K562 (cell line): ENCODE data around the gene SMAD7. TPM values are rescaled to one million over a fixed set of nuclear protein-coding genes. Genes with fewer than 3 reads are reported as not detected.

Experiments
- ATAC-seq: fragments of 200-7000 bp; cut with Tn5 transposase; 3 replicates; pipeline ENCODE4 v1.9.1; 2020; ENCODE audit warnings: moderate library complexity
- BruUV-seq: library from RNA; stranded (reverse); fragments of 400-500 nt; replicated peaks from 2 replicates; lab custom pipeline; 2021; lab: Mats Ljungman, UMichigan
- CTCF ChIA-PET: fragments of 300-600 bp; formaldehyde crosslinking; extraction: SDS; loops from one replicate; lab custom pipeline; 2021; ENCODE audit warnings: low intra/inter-chr PET ratio; lab: Yijun Ruan, JAX
- POLR2A ChIA-PET: fragments of 300-600, 350-650 bp; sonication (Branson Sonifier 250); formaldehyde crosslinking; extraction: SDS; loops from one replicate; lab custom pipeline; 2021; ENCODE audit warnings: antibody characterized with exemption, inconsistent platforms; lab: Yijun Ruan, JAX
- DNase-seq, 4 experiments: peaks; one replicate each; pipeline versions ENCODE4 v3.0.0 to v3.0.0-alpha.2; 2011 to 2018; ENCODE audit warnings: low spot score in 3 of 4, mixed read lengths in 3 of 4; ENCODE audit errors: extremely low read depth in 1 of 4
- FAIRE-seq: peaks from 2 replicates; lab custom pipeline; 2011; peaks lifted over from hg19 to GRCh38; lab: Jason Lieb, UNC
- H2AFZ ChIP-seq: 2 replicates; pipeline ENCODE4 v1.6.0; 2011; ENCODE audit warnings: low read depth, low read length, control low read depth, inconsistent platforms
- H3K27ac ChIP-seq: fragments of 200-600 bp; 3 replicates; pipeline ENCODE4 v1.8.0; 2011; ENCODE audit warnings: low read depth, mild to moderate bottlenecking, control low read depth, inconsistent platforms, low read length, moderate library complexity, mixed read lengths; ENCODE audit errors: extremely low read depth
- H3K27me3 ChIP-seq, 2 experiments: fragments of 300-600 bp in 1 of 2; 2 replicates in 1 of 2; 3 replicates in 1 of 2; pipeline versions ENCODE4 v1.6.0 to v1.8.0; 2011; ENCODE audit warnings: inconsistent platforms in 2 of 2, low read length in 2 of 2, mild to moderate bottlenecking in 1 of 2, mixed read lengths in 1 of 2, moderate library complexity in 1 of 2; ENCODE audit not compliant: control insufficient read depth in 2 of 2, insufficient read depth in 2 of 2
- H3K36me3 ChIP-seq: fragments of 300-600 bp; 3 replicates; pipeline ENCODE4 v1.8.0; 2011; ENCODE audit warnings: mild to moderate bottlenecking, low read length, inconsistent platforms; ENCODE audit not compliant: control insufficient read depth, insufficient read depth
- H3K4me1 ChIP-seq, 2 experiments: fragments of 200-600 bp in 1 of 2; replicated peaks in 1 of 2; 2 replicates in 1 of 2; 3 replicates in 1 of 2; pipeline versions ENCODE4 v1.5.1 to v1.8.0; 2011; ENCODE audit warnings: inconsistent platforms in 2 of 2, low read length in 2 of 2, mild to moderate bottlenecking in 1 of 2, mixed read lengths in 1 of 2, moderate library complexity in 1 of 2; ENCODE audit not compliant: control insufficient read depth in 2 of 2, insufficient read depth in 2 of 2
- H3K4me2 ChIP-seq: 2 replicates; pipeline ENCODE4 v1.6.1; 2011; ENCODE audit warnings: low read length, control low read depth, inconsistent platforms, mixed read lengths; ENCODE audit not compliant: insufficient read depth
- H3K4me3 ChIP-seq: fragments of 200-600 bp; sonication (generic), shearing (Covaris generic); 2 replicates; pipeline ENCODE4 v1.5.1; 2016; ENCODE audit warnings: control low read depth, inconsistent platforms
- H3K79me2 ChIP-seq: fragments of 200-600 bp; 3 replicates; pipeline ENCODE4 v1.8.0; 2011; ENCODE audit warnings: low read length, inconsistent platforms; ENCODE audit not compliant: control insufficient read depth, insufficient read depth
- H3K9ac ChIP-seq, 2 experiments: 2 replicates each; pipeline versions ENCODE4 v1.6.0 to v1.6.1; 2011; ENCODE audit warnings: low read depth in 2 of 2, low read length in 2 of 2, control low read depth in 1 of 2, inconsistent platforms in 1 of 2, mild to moderate bottlenecking in 1 of 2, mixed read lengths in 1 of 2; ENCODE audit not compliant: insufficient read depth in 1 of 2
- H3K9me1 ChIP-seq: one replicate; pipeline ENCODE4 v1.6.0; 2011; ENCODE audit warnings: inconsistent platforms, mild to moderate bottlenecking, low read length, moderate library complexity; ENCODE audit not compliant: control insufficient read depth, insufficient read depth
- H3K9me3 ChIP-seq: replicated peaks from 2 replicates; pipeline ENCODE4 v1.5.1; 2011; ENCODE audit warnings: low read depth, low read length, inconsistent platforms; ENCODE audit not compliant: control insufficient read depth, insufficient read depth
- H4K20me1 ChIP-seq: replicated peaks from 2 replicates; pipeline ENCODE4 v1.6.1; 2011; ENCODE audit warnings: low read length, inconsistent platforms, mixed read lengths; ENCODE audit not compliant: control insufficient read depth, insufficient read depth
- CEBPB ChIP-seq: fragments of 450-650 bp; IDR thresholded peaks from 2 replicates; pipeline ENCODE4 v1.6.1; 2016; ENCODE audit warnings: missing genetic modification characterization, missing compliant biosample characterization
- DMBX1 ChIP-seq: fragments of 250-450 bp; sonication (Bioruptor Pico); IDR thresholded peaks from 2 replicates; pipeline ENCODE4 v1.8.0; 2022; ENCODE audit warnings: inconsistent platforms, mild to moderate bottlenecking, moderate library complexity, borderline replicate concordance
- ELK1 ChIP-seq: sonication (generic); formaldehyde crosslinking; IDR thresholded peaks from 2 replicates; pipeline ENCODE4 v1.8.1; 2022; ENCODE audit warnings: missing genetic modification reagents
- HNRNPH1 ChIP-seq: fragments of 200-400 bp; formaldehyde crosslinking; optimal IDR thresholded peaks from 2 replicates; pipeline ENCODE3; 2017; ENCODE audit warnings: low read depth, mild to moderate bottlenecking, low read length, moderate library complexity
- NCOA2 ChIP-seq, 2 experiments: fragments of 450-650 bp; IDR thresholded peaks; 2 replicates each; pipeline ENCODE4 v1.6.1; 2018; ENCODE audit warnings: mild to moderate bottlenecking in 2 of 2, moderate library complexity in 1 of 2; ENCODE audit not compliant: partially characterized antibody in 2 of 2
- PBX2 ChIP-seq, 2 experiments: IDR thresholded peaks in 1 of 2; conservative IDR thresholded peaks in 1 of 2; 2 replicates each; pipeline ENCODE4 v1.6.1; 2016; ENCODE audit warnings: low read depth in 2 of 2, mild to moderate bottlenecking in 1 of 2, missing compliant biosample characterization in 1 of 2, missing genetic modification characterization in 1 of 2, moderate library complexity in 1 of 2
- ZNF232 ChIP-seq: sonication (generic); formaldehyde crosslinking; IDR thresholded peaks from 2 replicates; pipeline ENCODE4 v1.8.0; 2022; ENCODE audit warnings: mild to moderate bottlenecking, missing genetic modification reagents
- ZNF253 ChIP-seq: fragments of 250-450 bp; sonication (Bioruptor Pico); conservative IDR thresholded peaks from 2 replicates; pipeline ENCODE4 v1.6.1; 2021; ENCODE audit warnings: mild to moderate bottlenecking
- ZNF316 ChIP-seq: fragments of 450-650 bp; IDR thresholded peaks from 2 replicates; pipeline ENCODE4 v1.6.1; 2016
- WGBS: fragments of 100-300 bp; shearing (Covaris generic); methylation state at CpG from one replicate; pipeline ENCODE4 v1.1.6; 2016; ENCODE audit warnings: low coverage, mixed read lengths; ENCODE audit not compliant: insufficient coverage; ENCODE audit errors: missing lambda C conversion rate; 5-methylcytosine and 5-hydroxymethylcytosine counted together
- in situ Hi-C: fragments of 300-500 bp; cut with MboI; formaldehyde crosslinking; loops from 4 replicates; pipeline ENCODE4 v1.15.0; 2018; ENCODE audit warnings: inconsistent platforms, mixed read lengths
- intact Hi-C: fragments of 100-400 bp; cut with micrococcal nuclease; formaldehyde crosslinking; loops from 2 replicates; pipeline ENCODE4 v1.14.2; 2022
- polyA plus RNA-seq, 8 experiments: library from polyadenylated mRNA; depleted of rRNA in 4 of 8; stranded (reverse) in 5 of 8; unstranded in 3 of 8; fragments of >200 nt; fragmentation: Nextera tagmentation in 2 of 8; fragmentation: Illumina TruSeq in 1 of 8; extraction: Ambion mirVana in 2 of 8; extraction: Trizol in 1 of 8; gene quantifications; 2 replicates each; pipeline versions ENCODE4 v1.2.1 to v1.2.3, GENCODE V29; 2011 to 2014; ENCODE audit warnings: inconsistent platforms in 1 of 8, missing spikeins in 1 of 8
- total RNA-seq, 7 experiments: library from RNA; depleted of rRNA in 6 of 7; stranded (reverse); fragments of >200 nt in 6 of 7; fragmentation: Illumina TruSeq in 2 of 7; extraction: Trizol in 2 of 7; gene quantifications; 2 replicates each; pipeline versions ENCODE4 v1.2.1 to v1.2.3, GENCODE V29; 2011 to 2021; ENCODE audit warnings: low replicate concordance in 1 of 7
- TF ChIP-seq, protein P1 (sequence below): fragments of 450-650 bp; IDR thresholded peaks from 2 replicates; pipeline ENCODE4 v1.6.1; 2017; ENCODE audit warnings: antibody characterized with exemption

The SMAD7 gene
- total and polyA plus RNA-seq, 9 of the 15 experiments (the other 6 are each of a cell fraction or from before 2014, with no cell fraction given) = 0.13 to 3.0 (median 1.6) TPM

DNA sequence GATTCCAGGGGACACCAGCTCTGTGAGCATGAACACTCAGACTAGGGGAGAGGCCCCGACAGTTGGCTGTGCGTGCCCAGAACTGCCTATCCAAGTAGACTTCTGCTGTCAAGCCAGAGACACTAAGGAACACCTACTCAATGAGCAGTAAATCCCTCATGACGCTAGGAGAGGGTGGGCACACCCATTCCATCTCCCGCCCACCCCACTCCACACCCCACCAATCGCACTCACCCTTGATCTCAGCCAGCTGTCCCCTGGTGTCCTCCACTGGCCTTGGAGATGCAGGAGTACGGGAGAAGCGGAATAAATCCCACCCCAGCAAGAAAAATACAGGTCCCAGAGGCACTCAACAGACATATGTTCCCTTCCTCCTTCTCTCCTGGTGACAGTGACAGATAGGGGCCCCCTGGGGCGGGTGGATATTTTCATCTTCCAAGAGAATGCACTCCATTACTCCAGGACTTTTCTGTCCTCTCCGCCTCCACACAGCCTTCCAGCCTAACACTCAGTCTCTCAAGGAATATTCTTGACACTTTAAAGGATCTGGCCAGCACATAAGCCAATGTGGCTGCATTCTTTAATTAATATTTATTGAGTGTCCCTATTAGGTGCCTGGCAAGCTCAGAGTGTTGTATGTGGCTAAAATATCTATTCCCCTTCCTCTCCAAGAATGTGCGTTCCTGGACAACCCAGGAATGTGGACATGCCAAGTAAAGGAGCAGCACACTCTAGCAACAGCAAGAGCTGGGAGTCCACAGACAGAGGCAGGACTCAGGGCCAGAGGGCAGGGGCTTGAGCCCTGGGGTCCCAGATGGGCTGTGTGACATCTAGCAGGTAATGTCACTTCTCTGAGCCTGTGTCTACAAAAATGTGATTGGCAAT lies 13.1 kb upstream of the SMAD7 start (continued):
- TF ChIP-seq PBX2 (CRISPR knock-in tag; IDR thresholded peaks at IDR 0.05; ENCODE audit: low read depth) (peak; percentile 31; the same call in 1 of the 2 replicates), PBX2 (tag; conservative IDR thresholded peaks at IDR 0.05; ENCODE audit: low read depth) (peak; percentile 64), ZNF316 (no peak), NCOA2 (IDR thresholded peaks at IDR 0.05; ENCODE audit: partially characterized antibody in 2 of 2) (no peak)

DNA sequence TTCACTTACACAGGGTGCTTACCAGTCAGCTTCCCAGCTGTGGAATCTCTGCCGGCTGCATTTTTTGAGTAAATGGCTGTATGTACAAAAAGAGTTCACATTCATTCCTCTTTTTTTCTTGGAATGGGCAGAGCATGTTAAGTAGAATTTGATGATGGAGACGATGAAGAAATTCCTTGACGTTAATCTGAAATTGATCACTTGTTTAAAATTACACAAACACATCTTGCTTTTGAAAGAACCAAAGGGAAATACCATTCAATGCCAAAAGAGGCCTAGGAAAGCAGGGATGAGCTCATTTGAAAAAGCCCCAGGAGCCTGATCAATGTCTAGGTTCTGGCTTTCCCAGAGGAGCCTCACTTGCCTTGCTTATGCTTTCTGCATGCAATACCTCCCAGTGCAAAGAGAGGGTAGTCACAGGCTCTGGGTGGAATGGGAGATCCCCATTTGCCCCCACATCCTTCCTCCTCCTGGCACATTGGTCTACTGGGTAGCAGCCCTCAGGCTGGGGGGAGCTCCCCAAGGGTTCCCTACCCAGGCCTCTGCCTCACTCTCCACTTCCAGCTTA lies 12.3 kb upstream of the SMAD7 start:
- Histone ChIP-seq H3K9me3 (no peaks in the 10 kb centered on the region), H3K9ac (no peak overlapping the region), H2AFZ (no peak overlapping the region), H3K36me3 (no peaks in the 10 kb centered on the region), H3K4me3 (no peak overlapping the region), H3K4me1 (peaks cover 18 to 24% of the 10 kb centered on the region in 2 experiments; a peak in 4 of 5 replicates), H3K79me2 (no peaks in the 10 kb centered on the region), H3K27me3 (no peaks in the 10 kb centered on the region), H3K9me1 (no peaks in the 10 kb centered on the region), H3K27ac (no peak overlapping the region), H4K20me1 (no peaks in the 10 kb centered on the region), H3K4me2 (no peak overlapping the region)
- BruUV-seq = no TSS peak
- intact Hi-C loops = no loop called here
- in situ Hi-C loops = no loop called here
- ATAC-seq = peak; percentile 57
- no peak for FAIRE-seq
- ChIA-PET CTCF (no interaction called here), POLR2A (interaction anchor here (1.0 kb wide), 1 partner anchor 10 kb away, joined by 4 read pairs; no protein-coding TSS in a partner anchor)
- 52% methylated on average over 3 of the region's 3 CpGs for WGBS
- no peak for DNase-seq
- no peak for TF ChIP-seq ZNF232 (CRISPR knock-in tag)
- TF ChIP-seq HNRNPH1 = no peak
- no peak for TF ChIP-seq CEBPB (tag)
- TF ChIP-seq ZNF253 (CRISPR knock-in tag) = no peak
- no peak for TF ChIP-seq DMBX1 (CRISPR knock-in tag)
- TF ChIP-seq, protein P1, sequence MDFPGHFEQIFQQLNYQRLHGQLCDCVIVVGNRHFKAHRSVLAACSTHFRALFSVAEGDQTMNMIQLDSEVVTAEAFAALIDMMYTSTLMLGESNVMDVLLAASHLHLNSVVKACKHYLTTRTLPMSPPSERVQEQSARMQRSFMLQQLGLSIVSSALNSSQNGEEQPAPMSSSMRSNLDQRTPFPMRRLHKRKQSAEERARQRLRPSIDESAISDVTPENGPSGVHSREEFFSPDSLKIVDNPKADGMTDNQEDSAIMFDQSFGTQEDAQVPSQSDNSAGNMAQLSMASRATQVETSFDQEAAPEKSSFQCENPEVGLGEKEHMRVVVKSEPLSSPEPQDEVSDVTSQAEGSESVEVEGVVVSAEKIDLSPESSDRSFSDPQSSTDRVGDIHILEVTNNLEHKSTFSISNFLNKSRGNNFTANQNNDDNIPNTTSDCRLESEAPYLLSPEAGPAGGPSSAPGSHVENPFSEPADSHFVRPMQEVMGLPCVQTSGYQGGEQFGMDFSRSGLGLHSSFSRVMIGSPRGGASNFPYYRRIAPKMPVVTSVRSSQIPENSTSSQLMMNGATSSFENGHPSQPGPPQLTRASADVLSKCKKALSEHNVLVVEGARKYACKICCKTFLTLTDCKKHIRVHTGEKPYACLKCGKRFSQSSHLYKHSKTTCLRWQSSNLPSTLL = no peak
- TF ChIP-seq ELK1 (CRISPR knock-in tag) = no peak
